Loucy (cell line): Measurements from ENCODE around the gene ADIPOQ.

ENCODE experiments used
- H2AFZ ChIP-seq: fragments of 200-600 bp; sonication (generic); 2 replicates; pipeline ENCODE4 v1.6.0; 2016; ENCODE audit warnings: antibody characterized with exemption, mild to moderate bottlenecking, low read length, moderate library complexity
- H3F3A ChIP-seq: fragments of 200-600 bp; 2 replicates; pipeline ENCODE4 v1.6.0; 2016; ENCODE audit warnings: antibody characterized with exemption, low read depth, mild to moderate bottlenecking
- H3K27me3 ChIP-seq: fragments of 200-600 bp; sonication (generic); 2 replicates; pipeline ENCODE4 v1.6.1; 2014; ENCODE audit warnings: low read length, mild to moderate bottlenecking; ENCODE audit not compliant: insufficient read depth, poor library complexity, severe bottlenecking
- H3K36me3 ChIP-seq: fragments of 200-600 bp; sonication (generic); 2 replicates; pipeline ENCODE4 v1.6.1; 2016; ENCODE audit warnings: low read length; ENCODE audit not compliant: insufficient read depth
- H3K4me1 ChIP-seq: fragments of 200-600 bp; sonication (generic); 2 replicates; pipeline ENCODE4 v1.5.1; 2014; ENCODE audit warnings: low read length, mild to moderate bottlenecking; ENCODE audit not compliant: insufficient read depth, poor library complexity, severe bottlenecking
- H3K4me2 ChIP-seq: fragments of 200-600 bp; sonication (generic); 2 replicates; pipeline ENCODE4 v1.6.0; 2014; ENCODE audit warnings: antibody characterized with exemption, low read length, low read depth, mild to moderate bottlenecking; ENCODE audit not compliant: poor library complexity, severe bottlenecking
- H3K4me3 ChIP-seq: fragments of 200-600 bp; sonication (generic); 2 replicates; pipeline ENCODE4 v1.5.1; 2014; ENCODE audit warnings: low read length, mild to moderate bottlenecking, mixed read lengths; ENCODE audit not compliant: poor library complexity, severe bottlenecking
- H3K79me2 ChIP-seq: fragments of 200-600 bp; sonication (generic); 2 replicates; pipeline ENCODE4 v1.6.1; 2014; ENCODE audit warnings: low read length; ENCODE audit not compliant: insufficient read depth
- H3K9ac ChIP-seq: fragments of 200-600 bp; sonication (generic); 2 replicates; pipeline ENCODE4 v1.6.0; 2014; ENCODE audit warnings: mild to moderate bottlenecking, low read depth, low read length, moderate library complexity; ENCODE audit not compliant: poor library complexity, severe bottlenecking
- H3K9me2 ChIP-seq: fragments of 200-600 bp; sonication (generic); replicated peaks from 2 replicates; pipeline ENCODE4 v1.6.1; 2016; ENCODE audit warnings: low read depth, low read length, mixed read lengths
- H3K9me3 ChIP-seq: fragments of 200-600 bp; sonication (generic); 2 replicates; pipeline ENCODE4 v1.6.1; 2014; ENCODE audit warnings: mild to moderate bottlenecking, antibody characterized with exemption, low read length, low read depth; ENCODE audit not compliant: insufficient read depth
- H4K20me1 ChIP-seq: fragments of 200-600 bp; sonication (generic); 2 replicates; pipeline ENCODE4 v1.6.0; 2014; ENCODE audit warnings: antibody characterized with exemption, low read length, mild to moderate bottlenecking; ENCODE audit not compliant: insufficient read depth, poor library complexity, severe bottlenecking
- EZH2phosphoT487 ChIP-seq: fragments of 200-600 bp; IDR thresholded peaks from 2 replicates; pipeline ENCODE4 v1.6.1; 2018; ENCODE audit warnings: antibody characterized with exemption, mild to moderate bottlenecking, moderate library complexity, borderline replicate concordance
- TF ChIP-seq, protein P1 (sequence below): fragments of 200-600 bp; sonication (generic); conservative IDR thresholded peaks from 2 replicates; pipeline ENCODE4 v1.5.1; 2014; ENCODE audit warnings: mild to moderate bottlenecking, antibody characterized with exemption, low read length

The ADIPOQ gene

DNA sequence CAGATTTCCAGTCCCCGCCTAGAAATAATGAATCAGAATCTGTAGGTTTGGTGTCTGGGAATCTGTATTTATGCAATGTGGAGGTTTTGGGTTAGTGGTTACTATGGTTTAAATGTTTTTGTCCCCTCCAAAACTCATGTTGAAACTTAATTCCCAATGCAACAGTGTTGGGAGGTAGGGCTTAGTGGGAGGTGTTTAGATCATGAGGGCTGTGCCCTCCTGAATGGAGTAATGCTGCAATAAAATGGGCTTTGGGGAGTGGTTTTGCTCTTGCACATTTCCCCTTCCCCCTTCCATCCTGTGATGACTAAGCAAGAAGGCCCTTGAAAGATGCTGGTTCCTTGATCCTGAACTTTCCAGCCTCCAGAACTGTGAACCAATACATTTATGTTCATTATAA is 27.1 kb upstream of the ADIPOQ start:
- H3K79me2 ChIP-seq, result no peaks in the 10 kb centered on the region
- no peaks in the 10 kb centered on the region for H4K20me1 ChIP-seq
- no peak overlapping the region for H3K4me2 ChIP-seq
- peak overlapping the region; percentile 47; the same call in 1 of the 2 replicates for H2AFZ ChIP-seq
- H3K4me1 ChIP-seq, result peaks cover 9% of the 10 kb centered on the region
- no peaks in the 10 kb centered on the region for H3K9me3 ChIP-seq
- TF ChIP-seq, protein P1, sequence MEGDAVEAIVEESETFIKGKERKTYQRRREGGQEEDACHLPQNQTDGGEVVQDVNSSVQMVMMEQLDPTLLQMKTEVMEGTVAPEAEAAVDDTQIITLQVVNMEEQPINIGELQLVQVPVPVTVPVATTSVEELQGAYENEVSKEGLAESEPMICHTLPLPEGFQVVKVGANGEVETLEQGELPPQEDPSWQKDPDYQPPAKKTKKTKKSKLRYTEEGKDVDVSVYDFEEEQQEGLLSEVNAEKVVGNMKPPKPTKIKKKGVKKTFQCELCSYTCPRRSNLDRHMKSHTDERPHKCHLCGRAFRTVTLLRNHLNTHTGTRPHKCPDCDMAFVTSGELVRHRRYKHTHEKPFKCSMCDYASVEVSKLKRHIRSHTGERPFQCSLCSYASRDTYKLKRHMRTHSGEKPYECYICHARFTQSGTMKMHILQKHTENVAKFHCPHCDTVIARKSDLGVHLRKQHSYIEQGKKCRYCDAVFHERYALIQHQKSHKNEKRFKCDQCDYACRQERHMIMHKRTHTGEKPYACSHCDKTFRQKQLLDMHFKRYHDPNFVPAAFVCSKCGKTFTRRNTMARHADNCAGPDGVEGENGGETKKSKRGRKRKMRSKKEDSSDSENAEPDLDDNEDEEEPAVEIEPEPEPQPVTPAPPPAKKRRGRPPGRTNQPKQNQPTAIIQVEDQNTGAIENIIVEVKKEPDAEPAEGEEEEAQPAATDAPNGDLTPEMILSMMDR, result no peak
- TF ChIP-seq EZH2phosphoT487, result no peak
- H3K36me3 ChIP-seq, result no peaks in the 10 kb centered on the region
- H3K27me3 ChIP-seq, result no peaks in the 10 kb centered on the region
- H3K9ac ChIP-seq, result no peak overlapping the region
- H3K9me2 ChIP-seq, result no peaks in the 10 kb centered on the region
- no peaks in the 10 kb centered on the region for H3F3A ChIP-seq
- no peak overlapping the region for H3K4me3 ChIP-seq

DNA sequence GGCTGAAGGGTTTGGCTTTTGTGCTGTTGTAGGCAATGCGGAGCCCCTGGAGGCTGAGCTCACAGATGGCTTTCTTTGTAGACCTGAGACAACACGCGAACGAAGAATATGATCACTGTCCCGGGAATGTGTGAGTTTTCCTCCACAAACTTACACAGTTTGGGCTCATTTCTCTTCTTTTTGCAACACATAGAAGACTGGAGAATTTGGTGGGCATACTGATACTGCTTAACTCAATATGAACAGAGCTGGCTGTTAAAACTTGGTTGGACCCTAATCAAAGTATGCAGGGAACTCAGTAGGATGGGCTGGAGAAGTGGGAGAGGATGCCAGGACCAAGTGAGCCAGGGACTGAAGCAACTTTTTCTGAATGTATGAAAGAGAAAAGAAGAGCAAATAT is 24.0 kb upstream of the ADIPOQ start:
- Histone ChIP-seq H3K79me2 (no peaks in the 10 kb centered on the region), H3F3A (no peaks in the 10 kb centered on the region), H3K9ac (no peak overlapping the region), H4K20me1 (no peaks in the 10 kb centered on the region), H3K9me3 (no peaks in the 10 kb centered on the region), H3K36me3 (no peaks in the 10 kb centered on the region), H3K4me2 (no peak overlapping the region), H3K27me3 (no peaks in the 10 kb centered on the region), H3K4me3 (no peak overlapping the region), H2AFZ (no peak overlapping the region), H3K9me2 (no peaks in the 10 kb centered on the region), H3K4me1 (peaks cover 9% of the 10 kb centered on the region)
- TF ChIP-seq EZH2phosphoT487, result no peak
- TF ChIP-seq, protein P1, result no peak

DNA sequence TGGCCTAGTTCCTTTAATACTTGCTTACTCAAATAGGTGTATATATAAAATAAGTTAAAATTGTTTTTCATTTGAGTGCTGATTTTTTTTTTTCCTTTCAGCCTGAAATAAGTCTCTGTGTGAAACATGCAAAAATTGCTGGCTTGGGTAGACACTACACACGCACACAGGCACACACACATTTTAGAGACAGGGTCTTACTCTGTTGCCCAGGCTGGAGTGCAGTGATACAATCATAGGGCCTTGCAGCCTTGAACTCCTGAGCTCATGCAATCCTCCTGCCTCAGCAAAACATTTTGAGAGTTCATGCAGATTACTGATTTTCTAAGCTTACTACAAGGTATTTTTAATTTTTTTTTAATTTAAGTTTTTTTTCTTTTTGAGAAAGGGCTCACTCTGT is 23.6 kb upstream of the ADIPOQ start:
- no peak overlapping the region for H2AFZ ChIP-seq
- TF ChIP-seq, protein P1, result no peak
- no peak for TF ChIP-seq EZH2phosphoT487
- no peak overlapping the region for H3K4me3 ChIP-seq
- no peaks in the 10 kb centered on the region for H3K27me3 ChIP-seq
- no peaks in the 10 kb centered on the region for H3K9me2 ChIP-seq
- H3K4me1 ChIP-seq, result peaks cover 9% of the 10 kb centered on the region
- H3K9me3 ChIP-seq, result no peaks in the 10 kb centered on the region
- H3K9ac ChIP-seq, result no peak overlapping the region
- H3K4me2 ChIP-seq, result no peak overlapping the region
- no peaks in the 10 kb centered on the region for H3K79me2 ChIP-seq
- H3K36me3 ChIP-seq, result no peaks in the 10 kb centered on the region
- no peaks in the 10 kb centered on the region for H4K20me1 ChIP-seq
- no peaks in the 10 kb centered on the region for H3F3A ChIP-seq
